H9 (cell line): ENCODE measurements around the gene EFNA5. TPM values are rescaled to one million over a fixed set of nuclear protein-coding genes. Genes with fewer than 3 reads are reported as not detected.

Source experiments
- DNase-seq: peaks from one replicate; pipeline ENCODE4 v3.0.0-alpha.2; 2017
- H2AFZ ChIP-seq: one replicate; pipeline ENCODE4 v1.6.1; 2013; ENCODE audit warnings: mild to moderate bottlenecking, low read length, control low read depth, moderate library complexity
- H2AK5ac ChIP-seq: 2 replicates; pipeline ENCODE4 v1.6.1; 2013; ENCODE audit warnings: low read length, control low read depth, mixed read lengths; ENCODE audit not compliant: insufficient read length
- H2BK120ac ChIP-seq: one replicate; pipeline ENCODE4 v1.6.1; 2013; ENCODE audit warnings: low read depth, mild to moderate bottlenecking, low read length, control low read depth, inconsistent platforms; ENCODE audit not compliant: poor library complexity, severe bottlenecking
- H2BK12ac ChIP-seq: 2 replicates; pipeline ENCODE4 v1.6.1; 2013; ENCODE audit warnings: low read length, control low read depth, mixed read lengths, low read depth; ENCODE audit not compliant: insufficient read length
- H2BK15ac ChIP-seq: 2 replicates; pipeline ENCODE4 v1.6.1; 2013; ENCODE audit warnings: low read depth, low read length, control low read depth
- H2BK20ac ChIP-seq: one replicate; pipeline ENCODE4 v1.6.1; 2013; ENCODE audit warnings: low read depth, mild to moderate bottlenecking, low read length, control low read depth, inconsistent platforms; ENCODE audit not compliant: poor library complexity, severe bottlenecking
- H2BK5ac ChIP-seq: 2 replicates; pipeline ENCODE4 v1.6.1; 2013; ENCODE audit warnings: low read length, control low read depth, mixed read lengths; ENCODE audit not compliant: insufficient read length
- H3K14ac ChIP-seq: 2 replicates; pipeline ENCODE4 v1.6.1; 2013; ENCODE audit warnings: low read length, control low read depth; ENCODE audit not compliant: insufficient read depth
- H3K18ac ChIP-seq: 2 replicates; pipeline ENCODE4 v1.6.1; 2013; ENCODE audit warnings: low read depth, mild to moderate bottlenecking, mixed read lengths, low read length, control low read depth; ENCODE audit not compliant: insufficient read length
- H3K23ac ChIP-seq: 2 replicates; pipeline ENCODE4 v1.6.1; 2013; ENCODE audit warnings: low read length, control low read depth, mixed read lengths, low read depth; ENCODE audit not compliant: insufficient read length
- H3K23me2 ChIP-seq: 2 replicates; pipeline ENCODE4 v1.6.1; 2013; ENCODE audit warnings: low read depth, mild to moderate bottlenecking, mixed read lengths, low read length, control low read depth; ENCODE audit not compliant: insufficient read length, poor library complexity, severe bottlenecking
- H3K27ac ChIP-seq: 2 replicates; pipeline ENCODE4 v1.5.1; 2013; ENCODE audit warnings: low read length, control low read depth, mixed read lengths, low read depth; ENCODE audit not compliant: insufficient read length
- H3K27me3 ChIP-seq: 2 replicates; pipeline ENCODE4 v1.6.1; 2013; ENCODE audit warnings: low read length, control low read depth, inconsistent platforms; ENCODE audit not compliant: insufficient read depth
- H3K4ac ChIP-seq: 2 replicates; pipeline ENCODE4 v1.6.1; 2013; ENCODE audit warnings: low read depth, mild to moderate bottlenecking, control low read depth, inconsistent platforms, low read length, moderate library complexity
- H3K4me1 ChIP-seq: 2 replicates; pipeline ENCODE4 v1.6.1; 2013; ENCODE audit warnings: low read length, control low read depth, inconsistent platforms; ENCODE audit not compliant: insufficient read depth
- H3K4me2 ChIP-seq: 2 replicates; pipeline ENCODE4 v1.6.1; 2013; ENCODE audit warnings: low read length, control low read depth, mixed read lengths; ENCODE audit not compliant: insufficient read length, insufficient read depth
- H3K56ac ChIP-seq: 2 replicates; pipeline ENCODE4 v1.6.1; 2013; ENCODE audit warnings: low read depth, mild to moderate bottlenecking, mixed read lengths, low read length, control low read depth; ENCODE audit not compliant: insufficient read length
- H3K79me1 ChIP-seq: 2 replicates; pipeline ENCODE4 v1.6.1; 2013; ENCODE audit warnings: low read depth, mild to moderate bottlenecking, moderate library complexity, low read length, control low read depth, inconsistent platforms; ENCODE audit not compliant: insufficient read depth, poor library complexity, severe bottlenecking
- H3K79me2 ChIP-seq: 2 replicates; pipeline ENCODE4 v1.6.1; 2013; ENCODE audit warnings: low read length, control low read depth, inconsistent platforms; ENCODE audit not compliant: insufficient read depth
- H3K9ac ChIP-seq: 2 replicates; pipeline ENCODE4 v1.6.1; 2013; ENCODE audit warnings: low read length, control low read depth, mixed read lengths; ENCODE audit not compliant: insufficient read length; ENCODE audit errors: extremely low read depth
- H3K9me3 ChIP-seq: one replicate; pipeline ENCODE4 v1.6.1; 2013; ENCODE audit warnings: low read depth, low read length, inconsistent platforms; ENCODE audit not compliant: control insufficient read depth
- H3T11ph ChIP-seq: one replicate; pipeline ENCODE4 v1.6.1; 2013; ENCODE audit warnings: mild to moderate bottlenecking, low read length, control low read depth, inconsistent platforms
- H4K20me1 ChIP-seq: one replicate; pipeline ENCODE4 v1.6.1; 2013; ENCODE audit not compliant: control insufficient read depth, insufficient read length, insufficient read depth
- H4K5ac ChIP-seq: 2 replicates; pipeline ENCODE4 v1.6.1; 2013; ENCODE audit warnings: low read depth, mild to moderate bottlenecking, mixed read lengths, low read length, control low read depth; ENCODE audit not compliant: insufficient read length
- H4K8ac ChIP-seq: replicated peaks from 2 replicates; pipeline ENCODE4 v1.6.1; 2013; ENCODE audit warnings: low read length, control low read depth, mixed read lengths, low read depth; ENCODE audit not compliant: insufficient read length
- H4K91ac ChIP-seq: 2 replicates; pipeline ENCODE4 v1.6.1; 2013; ENCODE audit warnings: low read depth, mild to moderate bottlenecking, moderate library complexity, mixed read lengths, low read length, control low read depth; ENCODE audit not compliant: insufficient read length
- H3K27ac Mint-ChIP-seq, 3 experiments: 2 replicates in 2 of 3; 3 replicates in 1 of 3; pipeline ENCODE4 v1.8.0; 2020 to 2021; ENCODE audit warnings: mixed read lengths in 3 of 3, mild to moderate bottlenecking in 1 of 3, moderate library complexity in 1 of 3
- H3K27me3 Mint-ChIP-seq: 2 replicates; pipeline ENCODE4 v1.8.0; 2021; ENCODE audit warnings: low read depth, mild to moderate bottlenecking, moderate library complexity, mixed read lengths
- H3K36me3 Mint-ChIP-seq, 3 experiments: 2 replicates in 2 of 3; 3 replicates in 1 of 3; pipeline ENCODE4 v1.8.0; 2020 to 2021; ENCODE audit warnings: low read depth in 3 of 3, mixed read lengths in 3 of 3; ENCODE audit not compliant: insufficient read depth in 1 of 3
- H3K4me1 Mint-ChIP-seq, 2 experiments: 2 replicates each; pipeline ENCODE4 v1.8.0; 2020; ENCODE audit warnings: mixed read lengths in 2 of 2
- H3K4me3 Mint-ChIP-seq, 2 experiments: 2 replicates in 1 of 2; 3 replicates in 1 of 2; pipeline ENCODE4 v1.8.0; 2020 to 2021; ENCODE audit warnings: mild to moderate bottlenecking in 2 of 2, mixed read lengths in 2 of 2, moderate library complexity in 1 of 2
- H3K9me3 Mint-ChIP-seq, 2 experiments: 2 replicates in 1 of 2; 3 replicates in 1 of 2; pipeline ENCODE4 v1.8.0; 2020; ENCODE audit warnings: mild to moderate bottlenecking in 2 of 2, mixed read lengths in 2 of 2, moderate library complexity in 1 of 2
- WGBS: extraction: QIAGEN DNeasy Blood & Tissue Kit; methylation state at CpG from one replicate; pipeline ENCODE4 v1.1.7; 2013; ENCODE audit warnings: missing lambda C conversion rate, low lambda C conversion rate, mixed read lengths; ENCODE audit not compliant: insufficient read length; ENCODE audit errors: extremely low coverage; 5-methylcytosine and 5-hydroxymethylcytosine counted together
- total RNA-seq: library from RNA; stranded (reverse); gene quantifications from 2 replicates; pipeline ENCODE4 v1.2.1, GENCODE V29; 2021
- TF ChIP-seq, protein P1 (sequence below): fragments of 200-600 bp; sonication (generic); conservative IDR thresholded peaks from 3 replicates; pipeline ENCODE4 v1.8.0; 2021; ENCODE audit warnings: antibody characterized with exemption, mild to moderate bottlenecking

The EFNA5 gene
- total RNA-seq, 1 experiment from 2014 or later, result 20.4 TPM

DNA sequence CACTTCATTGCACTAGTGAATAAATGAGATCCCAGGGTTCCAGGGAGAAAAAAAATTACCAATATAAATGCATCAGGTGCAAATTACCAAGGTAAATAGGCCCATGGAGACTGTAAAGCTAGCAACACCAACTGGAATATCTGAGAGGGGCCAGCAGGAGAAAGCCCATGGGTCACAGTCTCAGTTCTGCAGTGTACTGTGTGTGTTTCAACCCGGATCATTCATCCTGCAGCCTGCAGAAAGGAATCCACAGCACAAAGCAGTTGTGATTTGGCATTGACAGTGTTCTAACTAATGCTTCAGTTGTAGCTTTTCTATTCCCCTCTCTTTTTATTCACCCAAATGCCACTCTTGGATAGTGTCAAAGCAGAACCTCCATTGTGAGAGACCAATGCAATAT, 171.0 kb downstream of the EFNA5 start:
- no peak overlapping the region for H3K14ac ChIP-seq
- H3K27me3 ChIP-seq, result no peaks in the 10 kb centered on the region
- no peak overlapping the region for H2BK20ac ChIP-seq
- H3K4ac ChIP-seq, result no peak overlapping the region
- H4K20me1 ChIP-seq, result no peaks in the 10 kb centered on the region
- H2BK5ac ChIP-seq, result no peak overlapping the region
- no peak overlapping the region for H4K8ac ChIP-seq
- no peak overlapping the region for H4K5ac ChIP-seq
- WGBS, result no CpG with 5 or more reads among the region's 1 CpG
- H3K36me3 Mint-ChIP-seq, result peaks cover 6 to 7% (median 6%) of the 10 kb centered on the region in 3 experiments; a peak in 6 of 7 replicates
- H3K9ac ChIP-seq, result no peak overlapping the region
- no peak overlapping the region for H3K4me3 Mint-ChIP-seq
- no peak overlapping the region for H2BK120ac ChIP-seq
- no peaks in the 10 kb centered on the region for H3K79me2 ChIP-seq
- no peaks in the 10 kb centered on the region for H3K9me3 ChIP-seq
- no peak overlapping the region for H2AK5ac ChIP-seq
- peaks cover 61 to 69% of the 10 kb centered on the region in 2 experiments for H3K4me1 Mint-ChIP-seq
- H3K9me3 Mint-ChIP-seq, result peaks cover 0 to 4% of the 10 kb centered on the region in 2 experiments; a peak in 3 of 5 replicates
- H3K79me1 ChIP-seq, result no peaks in the 10 kb centered on the region
- no peak overlapping the region for H3K56ac ChIP-seq
- TF ChIP-seq, protein P1, sequence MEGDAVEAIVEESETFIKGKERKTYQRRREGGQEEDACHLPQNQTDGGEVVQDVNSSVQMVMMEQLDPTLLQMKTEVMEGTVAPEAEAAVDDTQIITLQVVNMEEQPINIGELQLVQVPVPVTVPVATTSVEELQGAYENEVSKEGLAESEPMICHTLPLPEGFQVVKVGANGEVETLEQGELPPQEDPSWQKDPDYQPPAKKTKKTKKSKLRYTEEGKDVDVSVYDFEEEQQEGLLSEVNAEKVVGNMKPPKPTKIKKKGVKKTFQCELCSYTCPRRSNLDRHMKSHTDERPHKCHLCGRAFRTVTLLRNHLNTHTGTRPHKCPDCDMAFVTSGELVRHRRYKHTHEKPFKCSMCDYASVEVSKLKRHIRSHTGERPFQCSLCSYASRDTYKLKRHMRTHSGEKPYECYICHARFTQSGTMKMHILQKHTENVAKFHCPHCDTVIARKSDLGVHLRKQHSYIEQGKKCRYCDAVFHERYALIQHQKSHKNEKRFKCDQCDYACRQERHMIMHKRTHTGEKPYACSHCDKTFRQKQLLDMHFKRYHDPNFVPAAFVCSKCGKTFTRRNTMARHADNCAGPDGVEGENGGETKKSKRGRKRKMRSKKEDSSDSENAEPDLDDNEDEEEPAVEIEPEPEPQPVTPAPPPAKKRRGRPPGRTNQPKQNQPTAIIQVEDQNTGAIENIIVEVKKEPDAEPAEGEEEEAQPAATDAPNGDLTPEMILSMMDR, result no peak
- no peak overlapping the region for H2BK12ac ChIP-seq
- no peak overlapping the region for H3K4me2 ChIP-seq
- H2AFZ ChIP-seq, result no peak overlapping the region
- H3K27ac Mint-ChIP-seq, result peak overlapping the region; percentile 31 to 95 (median 92)
- H3K4me1 ChIP-seq, result peaks cover 16% of the 10 kb centered on the region
- no peak for DNase-seq
- H3K23ac ChIP-seq, result no peak overlapping the region
- no peaks in the 10 kb centered on the region for H3K23me2 ChIP-seq
- H3K27ac ChIP-seq, result no peak overlapping the region
- no peak overlapping the region for H4K91ac ChIP-seq
- no peak overlapping the region for H3K18ac ChIP-seq
- no peak overlapping the region for H3T11ph ChIP-seq
- no peak overlapping the region for H2BK15ac ChIP-seq
- no peaks in the 10 kb centered on the region for H3K27me3 Mint-ChIP-seq
